HepG2 (cell line): ENCODE results near the gene KMT2A. TPM values are rescaled to one million over a fixed set of nuclear protein-coding genes. Genes with fewer than 3 reads are reported as not detected.

ENCODE experiments used
- ATF7-NPFF ChIP-seq: sonication (generic); formaldehyde crosslinking; IDR thresholded peaks from 2 replicates; pipeline ENCODE4 v1.8.1; 2023; ENCODE audit warnings: mild to moderate bottlenecking, low read depth, missing genetic modification reagents, moderate library complexity
- CSRNP1 ChIP-seq: sonication (generic); formaldehyde crosslinking; IDR thresholded peaks from 2 replicates; pipeline ENCODE4 v1.8.1; 2023; ENCODE audit warnings: mild to moderate bottlenecking, missing genetic modification reagents
- ESRRA ChIP-seq: sonication (generic); formaldehyde crosslinking; IDR thresholded peaks from 2 replicates; pipeline ENCODE4 v1.5.1; 2020; ENCODE audit warnings: mild to moderate bottlenecking, low read depth, missing genetic modification reagents
- ETV5 ChIP-seq: IDR thresholded peaks from 2 replicates; pipeline ENCODE4 v1.6.1; 2018; ENCODE audit warnings: missing biosample characterization, missing genetic modification reagents, inconsistent platforms, borderline replicate concordance
- FOXA1 ChIP-seq, 2 experiments: fragments of 450-650 bp in 1 of 2; sonication (generic) in 1 of 2; formaldehyde crosslinking in 1 of 2; IDR thresholded peaks; 2 replicates each; pipeline versions ENCODE4 v1.4.0 to v1.6.1; 2016 to 2020; ENCODE audit warnings: missing genetic modification reagents in 1 of 2
- HINFP ChIP-seq: sonication (generic); formaldehyde crosslinking; IDR thresholded peaks from 2 replicates; pipeline ENCODE4 v1.4.0; 2020; ENCODE audit warnings: low read depth, mild to moderate bottlenecking, missing genetic modification reagents
- KLF15 ChIP-seq: sonication (generic); formaldehyde crosslinking; IDR thresholded peaks from 2 replicates; pipeline ENCODE4 v1.8.1; 2023; ENCODE audit warnings: borderline replicate concordance, mild to moderate bottlenecking, inconsistent platforms, missing genetic modification reagents, mixed read lengths
- MIXL1 ChIP-seq: IDR thresholded peaks from 2 replicates; pipeline ENCODE4 v1.6.1; 2016
- RELA ChIP-seq: sonication (generic); formaldehyde crosslinking; IDR thresholded peaks from 2 replicates; pipeline ENCODE4 v1.4.0; 2020; ENCODE audit warnings: missing genetic modification reagents
- SRSF9 ChIP-seq: fragments of 200-400 bp; formaldehyde crosslinking; IDR thresholded peaks from 2 replicates; pipeline ENCODE4 v1.6.1; 2018; ENCODE audit warnings: borderline replicate concordance, mild to moderate bottlenecking, low read depth, low read length; ENCODE audit not compliant: insufficient read depth, poor library complexity, severe bottlenecking
- XBP1 ChIP-seq: sonication (generic); formaldehyde crosslinking; IDR thresholded peaks from 2 replicates; pipeline ENCODE4 v1.5.0; 2020; ENCODE audit warnings: missing genetic modification reagents
- ZBTB14 ChIP-seq: sonication (generic); formaldehyde crosslinking; IDR thresholded peaks from 2 replicates; pipeline ENCODE4 v1.4.0; 2020; ENCODE audit warnings: missing genetic modification reagents
- ZBTB43 ChIP-seq: sonication (generic); formaldehyde crosslinking; conservative IDR thresholded peaks from 2 replicates; pipeline ENCODE4 v1.4.0; 2020; ENCODE audit warnings: missing genetic modification reagents
- ZNF280B ChIP-seq: sonication (generic); formaldehyde crosslinking; IDR thresholded peaks from 2 replicates; pipeline ENCODE4 v1.5.0; 2020; ENCODE audit warnings: missing genetic modification reagents, mild to moderate bottlenecking, borderline replicate concordance
- ZNF33A ChIP-seq: sonication (generic); formaldehyde crosslinking; IDR thresholded peaks from 2 replicates; pipeline ENCODE4 v1.5.1; 2020; ENCODE audit warnings: missing genetic modification reagents, mild to moderate bottlenecking, moderate library complexity, borderline replicate concordance
- ZNF550 ChIP-seq: sonication (generic); formaldehyde crosslinking; IDR thresholded peaks from 2 replicates; pipeline ENCODE4 v1.4.0; 2020; ENCODE audit warnings: mild to moderate bottlenecking, missing genetic modification reagents, borderline replicate concordance
- ZNF598 ChIP-seq: sonication (generic); formaldehyde crosslinking; IDR thresholded peaks from 2 replicates; pipeline ENCODE4 v1.5.1; 2020; ENCODE audit warnings: mild to moderate bottlenecking, missing genetic modification reagents, borderline replicate concordance
- ZNF670 ChIP-seq: sonication (generic); formaldehyde crosslinking; IDR thresholded peaks from 2 replicates; pipeline ENCODE4 v1.8.0; 2022; ENCODE audit warnings: mild to moderate bottlenecking, missing genetic modification reagents, borderline replicate concordance
- ZNF737 ChIP-seq: sonication (generic); formaldehyde crosslinking; IDR thresholded peaks from 2 replicates; pipeline ENCODE4 v1.5.0; 2020; ENCODE audit warnings: missing genetic modification reagents, mild to moderate bottlenecking, borderline replicate concordance
- ZNF850 ChIP-seq: sonication (generic); formaldehyde crosslinking; conservative IDR thresholded peaks from 2 replicates; pipeline ENCODE4 v1.9.0; 2021; ENCODE audit warnings: mild to moderate bottlenecking, missing genetic modification reagents
- polyA plus RNA-seq, 8 experiments: library from polyadenylated mRNA; depleted of rRNA in 3 of 8; stranded (reverse) in 7 of 8; unstranded in 1 of 8; fragments of >200 nt; fragmentation: Illumina TruSeq in 4 of 8; extraction: Trizol in 4 of 8; gene quantifications; 2 replicates each; pipeline versions ENCODE4 v1.2.1 to v1.2.3, GENCODE V29; 2011 to 2016; ENCODE audit warnings: low read depth in 4 of 8, missing spikeins in 1 of 8, mixed read lengths in 1 of 8; ENCODE audit not compliant: insufficient read depth in 1 of 8
- total RNA-seq, 5 experiments: library from RNA; depleted of rRNA; stranded (reverse); fragments of >200 nt; fragmentation: Illumina TruSeq; extraction: Trizol; gene quantifications; 2 replicates each; pipeline ENCODE4 v1.2.3, GENCODE V29; 2016; ENCODE audit warnings: low read depth in 1 of 5

Gene KMT2A
- total and polyA plus RNA-seq, 2 of the 13 experiments (the other 11 are each of a cell fraction or from before 2014, with no cell fraction given): 12.4 to 20.0 TPM

GRCh38 chr11:118572061-118572980 is 136.0 kb downstream of the KMT2A start, which contains the start of gene ARCN1 (continued):
- TF ChIP-seq ZNF737 (0 out of 2 replicates have a peak, but pooled peaks have one; percentile 48), ZNF33A (CRISPR knock-in tag) (no peak), ZNF670 (CRISPR knock-in tag) (peak; percentile 70; the same call in 1 of the 2 replicates), FOXA1 (IDR thresholded peaks at IDR 0.05) (no peak), FOXA1 (CRISPR knock-in tag; IDR thresholded peaks at IDR 0.05) (no peak), MIXL1 (CRISPR knock-in tag) (no peak; the same call in 1 of the 2 replicates), HINFP (CRISPR knock-in tag) (no peak), RELA (CRISPR knock-in tag) (no peak), ZNF550 (CRISPR knock-in tag) (no peak; the same call in 1 of the 2 replicates), ZNF598 (peak; percentile 85; the same call in 1 of the 2 replicates), ATF7-NPFF (0 out of 2 replicates have a peak, but pooled peaks have one; percentile 29), ZBTB43 (CRISPR knock-in tag) (no peak), ZNF850 (CRISPR knock-in tag) (no peak), ZNF280B (CRISPR knock-in tag) (no peak), XBP1 (no peak), ETV5 (CRISPR knock-in tag) (peak; percentile 57), CSRNP1 (CRISPR knock-in tag) (no peak), KLF15 (CRISPR knock-in tag) (no peak), ZBTB14 (no peak), SRSF9 (no peak), ESRRA (CRISPR knock-in tag) (no peak)
